Spleen (tissue), 11 donors: ENCODE measurements around the gene SNAP29. TPM values are rescaled to one million over a fixed set of nuclear protein-coding genes. Genes with fewer than 3 reads are reported as not detected.
"Not testable (repeated sequence)": the region's sequence is repeated elsewhere in the genome, so short reads cannot be mapped to it uniquely, and the experiment has no call there.

Experiments used
- DNase-seq: peaks from one replicate; pipeline ENCODE4 v3.0.0-alpha.2; 2020
- H3K27ac ChIP-seq, 8 donors: fragments of 200-600 bp; sonication (generic) in 7 of 8; 1 replicate in 4 of 8; 2 replicates in 4 of 8; pipeline versions ENCODE4 v1.5.0 to v1.8.0; 2016 to 2021; ENCODE audit warnings: inconsistent platforms in 4 of 8, mild to moderate bottlenecking in 4 of 8, moderate library complexity in 1 of 8
- H3K27me3 ChIP-seq, 7 donors: fragments of 200-600 bp; sonication (generic) in 6 of 7; replicated peaks in 1 of 7; 1 replicate in 4 of 7; 2 replicates in 3 of 7; pipeline versions ENCODE4 v1.5.0 to v1.8.0; 2016 to 2021; ENCODE audit warnings: inconsistent platforms in 3 of 7, mild to moderate bottlenecking in 1 of 7
- H3K36me3 ChIP-seq, 6 donors: fragments of 200-600 bp; sonication (generic) in 5 of 6; 1 replicate in 4 of 6; 2 replicates in 2 of 6; pipeline versions ENCODE4 v1.5.0 to v1.8.0; 2016 to 2021; ENCODE audit warnings: inconsistent platforms in 2 of 6
- H3K4me1 ChIP-seq, 6 donors: fragments of 200-600 bp; sonication (generic) in 5 of 6; 1 replicate in 3 of 6; 2 replicates in 3 of 6; pipeline versions ENCODE4 v1.5.0 to v1.8.0; 2016 to 2021; ENCODE audit warnings: inconsistent platforms in 3 of 6
- H3K4me3 ChIP-seq, 8 donors: fragments of 200-600 bp; sonication (generic) in 7 of 8; 1 replicate in 4 of 8; 2 replicates in 4 of 8; pipeline versions ENCODE4 v1.5.0 to v1.8.0; 2016 to 2021; ENCODE audit warnings: inconsistent platforms in 4 of 8, mild to moderate bottlenecking in 4 of 8, moderate library complexity in 2 of 8
- H3K9me3 ChIP-seq, 8 donors: fragments of 200-600 bp; sonication (generic) in 7 of 8; 1 replicate in 4 of 8; 2 replicates in 4 of 8; pipeline versions ENCODE4 v1.5.0 to v1.8.0; 2016 to 2021; ENCODE audit warnings: inconsistent platforms in 4 of 8
- POLR2A ChIP-seq, 3 donors: fragments of 450-650 bp; IDR thresholded peaks; one replicate each; pipeline ENCODE4 v1.5.1; 2017; ENCODE audit warnings: antibody characterized with exemption in 3 of 3, mild to moderate bottlenecking in 1 of 3
- POLR2AphosphoS5 ChIP-seq, 3 donors: sonication (generic); formaldehyde crosslinking; IDR thresholded peaks; one replicate each; pipeline ENCODE4 v1.5.1; 2017; ENCODE audit warnings: antibody characterized with exemption in 3 of 3
- WGBS, 5 donors: extraction: QIAGEN DNeasy Blood & Tissue Kit in 3 of 5; methylation state at CpG; one replicate each; pipeline versions ENCODE4 v1.1.5 to v1.1.7; 2013 to 2018; 5-methylcytosine and 5-hydroxymethylcytosine counted together
- intact Hi-C: fragments of 100-400 bp; cut with DNase I; formaldehyde crosslinking; loops from one replicate; pipeline ENCODE4 v1.15.0; 2023; ENCODE audit warnings: low total_unique reads
- polyA plus RNA-seq, 3 donors: library from polyadenylated mRNA; stranded (reverse); fragments of 200-250 nt; gene quantifications; one replicate each; pipeline ENCODE4 v1.2.1, GENCODE V29; 2013
- total RNA-seq, 7 donors: library from RNA; depleted of rRNA in 3 of 7; stranded (reverse); fragments of >200 nt in 3 of 7; fragmentation: NEBNext Ultra II Directional in 4 of 7; extraction: Animal tissue kit (Norgen Biotek cat#: 25700) in 4 of 7; gene quantifications; one replicate each; pipeline versions ENCODE4 v1.1.0 to v1.2.1, GENCODE V29; 2016 to 2021
- TF ChIP-seq, protein P1 (sequence below), 11 experiments: fragments of 200-600 bp in 7 of 11; fragments of 450-650 bp in 4 of 11; sonication (generic) in 4 of 11; IDR thresholded peaks in 8 of 11; conservative IDR thresholded peaks in 3 of 11; 1 replicate in 7 of 11; 2 replicates in 4 of 11; pipeline versions ENCODE4 v1.4.0 to v1.8.0; 2016 to 2021; ENCODE audit warnings: antibody characterized with exemption in 11 of 11, inconsistent platforms in 4 of 11, mild to moderate bottlenecking in 1 of 11
- donor health status: healthy with polysubstance abuse.
- donor health status: DM: no; HTN: no; CAD: no; lungs with moderate emphysema.
- donor health status: DM: no; HTN: no; CAD: no.
- donor health status: Bipolar disorder and iron deficiency.
- donor health status: healthy.
- donor health status: DM: no; HTN: no; CAD: no.
- donor health status: DM: yes; HTN: yes; CAD: no.

The SNAP29 gene
- total and polyA plus RNA-seq, 10 donors = 13.7 to 33.5 (median 23.8) TPM

DNA sequence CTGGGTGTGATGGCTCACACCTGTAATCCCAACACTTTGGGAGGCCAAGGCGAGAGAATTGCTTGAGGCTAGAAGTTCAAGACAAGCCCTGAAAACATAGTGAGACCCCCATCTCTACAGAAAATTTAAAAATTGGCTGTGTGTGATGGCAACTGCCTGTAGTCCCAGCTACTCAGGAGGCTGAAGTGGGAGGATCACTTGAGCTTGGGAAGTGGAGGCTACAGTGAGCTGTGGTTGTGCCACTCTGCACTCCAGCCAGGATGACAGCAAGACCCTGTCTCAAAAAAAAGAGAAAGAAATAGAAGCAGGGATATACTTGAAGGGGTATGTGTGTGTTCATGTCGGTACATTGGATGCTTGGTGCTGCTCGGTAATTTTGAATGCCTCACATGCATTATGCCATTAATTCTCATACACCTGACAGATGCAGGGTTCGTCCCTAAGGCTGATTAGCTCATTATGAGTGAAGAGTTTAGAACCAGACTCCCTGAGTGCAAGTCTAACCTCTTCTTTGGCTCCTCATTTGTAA lies 72.4 kb downstream of the SNAP29 start:
- intact Hi-C loops = no loop called here
- H3K36me3 ChIP-seq = peaks cover 0 to 35% (median 22%) of the 10 kb centered on the region in 6 donors
- WGBS, 5 donors = 88 to 98% (median 94%) methylated on average over 4 of the region's 4 CpGs

DNA sequence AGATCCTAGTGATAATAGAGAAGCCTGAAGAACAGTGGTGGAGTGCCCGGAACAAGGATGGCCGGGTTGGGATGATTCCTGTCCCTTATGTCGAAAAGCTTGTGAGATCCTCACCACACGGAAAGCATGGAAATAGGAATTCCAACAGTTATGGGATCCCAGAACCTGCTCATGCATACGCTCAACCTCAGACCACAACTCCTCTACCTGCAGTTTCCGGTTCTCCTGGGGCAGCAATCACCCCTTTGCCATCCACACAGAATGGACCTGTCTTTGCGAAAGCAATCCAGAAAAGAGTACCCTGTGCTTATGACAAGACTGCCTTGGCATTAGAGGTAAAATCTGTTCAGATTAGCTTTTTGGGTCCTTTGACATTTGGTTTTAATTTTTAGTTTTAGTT lies 75.1 kb downstream of the SNAP29 start:
- no peak for TF ChIP-seq POLR2A (IDR thresholded peaks at IDR 0.05)
- no peak for TF ChIP-seq POLR2AphosphoS5 (IDR thresholded peaks at IDR 0.05)
- TF ChIP-seq, protein P1, sequence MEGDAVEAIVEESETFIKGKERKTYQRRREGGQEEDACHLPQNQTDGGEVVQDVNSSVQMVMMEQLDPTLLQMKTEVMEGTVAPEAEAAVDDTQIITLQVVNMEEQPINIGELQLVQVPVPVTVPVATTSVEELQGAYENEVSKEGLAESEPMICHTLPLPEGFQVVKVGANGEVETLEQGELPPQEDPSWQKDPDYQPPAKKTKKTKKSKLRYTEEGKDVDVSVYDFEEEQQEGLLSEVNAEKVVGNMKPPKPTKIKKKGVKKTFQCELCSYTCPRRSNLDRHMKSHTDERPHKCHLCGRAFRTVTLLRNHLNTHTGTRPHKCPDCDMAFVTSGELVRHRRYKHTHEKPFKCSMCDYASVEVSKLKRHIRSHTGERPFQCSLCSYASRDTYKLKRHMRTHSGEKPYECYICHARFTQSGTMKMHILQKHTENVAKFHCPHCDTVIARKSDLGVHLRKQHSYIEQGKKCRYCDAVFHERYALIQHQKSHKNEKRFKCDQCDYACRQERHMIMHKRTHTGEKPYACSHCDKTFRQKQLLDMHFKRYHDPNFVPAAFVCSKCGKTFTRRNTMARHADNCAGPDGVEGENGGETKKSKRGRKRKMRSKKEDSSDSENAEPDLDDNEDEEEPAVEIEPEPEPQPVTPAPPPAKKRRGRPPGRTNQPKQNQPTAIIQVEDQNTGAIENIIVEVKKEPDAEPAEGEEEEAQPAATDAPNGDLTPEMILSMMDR (IDR thresholded peaks at IDR 0.05 in 8 of 11, conservative IDR thresholded peaks at IDR 0.05 in 3 of 11) = no peak
- no peak overlapping the region for H3K4me3 ChIP-seq
- intact Hi-C loops = no loop called here
- peaks cover 14 to 95% (median 72%) of the 10 kb centered on the region in 6 donors for H3K4me1 ChIP-seq
- H3K9me3 ChIP-seq = no peaks in the 10 kb centered on the region
- no peak overlapping the region for H3K27ac ChIP-seq
- no peak for DNase-seq
- 94 to 97% (median 96%) methylated on average over 7 of the region's 7 CpGs for WGBS, 5 donors
- peaks cover 0 to 61% (median 28%) of the 10 kb centered on the region in 6 donors for H3K36me3 ChIP-seq
- no peaks in the 10 kb centered on the region for H3K27me3 ChIP-seq

More for the DNA sequence above, 72.4 kb downstream of the SNAP29 start:
- H3K27ac ChIP-seq = no peak overlapping the region
- no peak overlapping the region for H3K4me3 ChIP-seq
- no peaks in the 10 kb centered on the region for H3K27me3 ChIP-seq
- TF ChIP-seq POLR2A (IDR thresholded peaks at IDR 0.05) (no peak), POLR2AphosphoS5 (IDR thresholded peaks at IDR 0.05) (no peak)
- TF ChIP-seq, protein P1 (IDR thresholded peaks at IDR 0.05 in 8 of 11, conservative IDR thresholded peaks at IDR 0.05 in 3 of 11) = no peak
- no peak for DNase-seq
- peaks cover 7 to 95% (median 64%) of the 10 kb centered on the region in 6 donors for H3K4me1 ChIP-seq
- no peaks in the 10 kb centered on the region for H3K9me3 ChIP-seq

DNA sequence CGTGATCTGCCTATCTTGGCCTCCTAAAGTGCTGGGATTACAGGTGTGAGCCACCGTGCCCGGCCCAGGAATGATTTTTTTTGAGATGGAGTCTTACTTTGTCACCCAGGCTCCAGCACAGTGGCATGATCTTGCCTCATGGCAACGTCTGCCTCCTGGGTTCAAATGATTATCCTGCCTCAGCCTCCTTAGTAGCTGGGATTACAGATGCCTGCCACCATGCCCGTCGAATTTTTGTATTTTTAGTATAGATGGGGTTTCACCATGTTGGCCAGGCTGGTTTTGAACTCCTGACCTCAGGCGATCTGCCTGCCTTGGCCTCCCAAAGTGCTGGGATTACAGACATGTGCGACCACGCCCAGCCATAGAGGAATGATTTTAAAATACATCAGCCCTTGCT lies 76.2 kb downstream of the SNAP29 start:
- H3K4me3 ChIP-seq, H3K27ac ChIP-seq, H3K27me3 ChIP-seq, intact Hi-C loops, H3K9me3 ChIP-seq, DNase-seq: not testable (repeated sequence)
- WGBS, 5 donors = 90 to 96% (median 92%) methylated on average over 9 of the region's 9 CpGs
- peaks cover 0 to 70% (median 28%) of the 10 kb centered on the region in 6 donors for H3K36me3 ChIP-seq
- H3K4me1 ChIP-seq = peaks cover 21 to 93% (median 71%) of the 10 kb centered on the region in 6 donors

DNA sequence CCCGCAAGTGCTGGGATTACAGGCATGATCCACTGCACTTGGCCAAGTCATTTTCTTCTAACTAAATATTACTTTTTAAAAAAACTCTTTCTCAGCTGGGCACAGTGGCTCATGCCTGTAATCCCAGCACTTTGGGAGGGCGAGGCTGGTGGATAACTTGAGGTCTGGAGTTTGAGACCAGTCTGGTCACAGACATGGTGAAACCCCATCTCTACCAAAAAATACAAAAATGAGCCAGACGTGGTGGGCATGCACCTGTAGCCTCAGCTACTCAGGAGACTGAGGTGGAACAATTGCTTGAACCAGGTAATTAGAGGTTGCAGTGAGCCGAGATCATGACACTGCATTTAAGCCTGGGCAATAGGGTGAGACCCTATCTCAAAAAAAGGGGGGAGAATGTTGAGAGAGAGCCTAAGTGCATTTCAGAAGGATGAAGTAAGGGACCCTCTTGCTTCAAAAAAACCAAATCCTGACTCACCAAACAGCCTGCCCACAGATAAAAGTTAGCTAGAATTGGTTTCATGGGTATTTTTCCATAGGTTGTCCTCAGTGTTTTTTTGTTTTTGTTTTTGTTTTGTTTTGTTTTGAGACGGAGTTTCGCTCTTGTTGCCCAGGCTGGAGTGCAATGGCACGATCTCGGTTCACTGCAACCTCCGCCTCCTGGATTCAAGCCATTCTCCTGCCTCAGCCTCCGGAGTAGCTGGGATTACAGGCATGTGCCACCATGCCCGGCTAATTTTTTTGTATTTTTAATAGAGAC lies 77.2 kb downstream of the SNAP29 start:
- DNase-seq, H3K27ac ChIP-seq, intact Hi-C loops, H3K4me3 ChIP-seq, H3K9me3 ChIP-seq, H3K27me3 ChIP-seq: not testable (repeated sequence)
- Histone ChIP-seq H3K36me3 (peaks cover 0 to 76% (median 28%) of the 10 kb centered on the region in 6 donors), H3K4me1 (peaks cover 23 to 94% (median 77%) of the 10 kb centered on the region in 6 donors)
- 85 to 94% (median 91%) methylated on average over 11 of the region's 11 CpGs for WGBS, 5 donors

DNA sequence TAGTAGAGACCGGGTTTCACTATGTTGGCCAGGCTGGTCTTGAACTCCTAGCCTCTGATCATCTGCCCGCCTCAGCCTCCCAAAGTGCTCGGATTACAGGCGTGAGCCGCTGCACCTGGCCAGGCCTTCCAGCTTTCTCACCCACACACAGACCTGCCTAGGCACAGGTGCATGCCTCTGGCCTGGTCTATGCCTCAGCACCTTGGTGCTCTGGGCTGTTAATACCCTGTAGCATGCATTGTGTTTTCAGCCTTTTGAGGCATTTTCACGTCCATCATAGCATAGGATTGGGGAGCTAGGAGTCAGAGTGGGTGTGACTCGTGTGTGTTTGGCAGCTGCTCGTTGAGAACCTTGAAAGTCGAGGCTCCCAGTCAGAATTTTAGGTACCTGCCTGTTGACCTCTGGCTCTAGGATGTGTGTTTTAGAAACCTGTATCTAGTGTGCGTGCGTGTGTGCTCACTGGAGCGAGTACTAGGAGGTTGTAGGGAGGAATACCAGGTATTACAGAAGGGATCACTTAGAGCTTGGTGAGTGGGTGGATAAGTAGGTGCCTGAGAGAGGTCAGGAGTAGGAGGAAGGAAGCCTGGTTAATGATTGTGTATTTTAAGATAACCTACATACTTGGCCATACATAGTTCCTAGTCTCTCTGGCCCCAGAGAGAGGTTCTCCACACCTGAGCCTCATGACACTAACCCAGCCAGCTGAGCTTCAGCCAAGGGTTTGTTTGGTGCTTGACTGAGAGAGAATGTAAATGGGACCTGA lies 78.4 kb downstream of the SNAP29 start:
- peaks cover 28 to 92% (median 73%) of the 10 kb centered on the region in 6 donors for H3K4me1 ChIP-seq
- intact Hi-C loops = no loop called here
- peaks cover 0 to 78% (median 28%) of the 10 kb centered on the region in 6 donors for H3K36me3 ChIP-seq
- no peak overlapping the region for H3K4me3 ChIP-seq
- WGBS, 5 donors = 71 to 81% (median 77%) methylated on average over 12 of the region's 12 CpGs
- H3K27ac ChIP-seq = no peak overlapping the region
- H3K9me3 ChIP-seq = no peaks in the 10 kb centered on the region
- H3K27me3 ChIP-seq = no peaks in the 10 kb centered on the region
- TF ChIP-seq POLR2AphosphoS5 (IDR thresholded peaks at IDR 0.05) (peak in 1 of 3 donors; percentile 43), POLR2A (IDR thresholded peaks at IDR 0.05) (no peak)
- no peak for DNase-seq
